Endothelial cell of umbilical vein (primary cell): Measurements from ENCODE around the gene ZNF816. TPM values are rescaled to one million over a fixed set of nuclear protein-coding genes. Genes with fewer than 3 reads are reported as not detected.

Source experiments
- BruUV-seq: library from RNA; stranded (reverse); fragments of 400-500 nt; replicated peaks from 2 replicates; lab custom pipeline; 2021; lab: Mats Ljungman, UMichigan
- CTCF ChIA-PET: fragments of 300-600, 350-600 bp; sonication (Branson Sonifier 250); formaldehyde crosslinking; loops from one replicate; lab custom pipeline; 2021; ENCODE audit warnings: antibody characterized with exemption, inconsistent platforms; lab: Charles Lee
- POLR2A ChIA-PET: fragments of 300-600, 350-600 bp; sonication (Branson Sonifier 250); formaldehyde crosslinking; loops from one replicate; lab custom pipeline; 2021; ENCODE audit warnings: antibody characterized with exemption, inconsistent platforms; lab: Charles Lee
- DNase-seq: peaks from one replicate; pipeline ENCODE4 v3.0.0-alpha.2; 2011; ENCODE audit warnings: low read depth, low spot score
- FAIRE-seq: peaks from 2 replicates; lab custom pipeline; 2011; peaks lifted over from hg19 to GRCh38; lab: Jason Lieb, UNC
- H2AFZ ChIP-seq: 2 replicates; pipeline ENCODE4 v1.6.0; 2012; ENCODE audit warnings: low read depth, low read length, control low read depth, inconsistent platforms
- H3K27ac ChIP-seq: 2 replicates; pipeline ENCODE4 v1.5.1; 2011; ENCODE audit warnings: low read depth, mild to moderate bottlenecking, control low read depth, low read length, moderate library complexity; ENCODE audit not compliant: insufficient read depth
- H3K27me3 ChIP-seq, 2 experiments: 2 replicates each; pipeline versions ENCODE4 v1.6.0 to v1.6.1; 2011; ENCODE audit warnings: low read length in 2 of 2, mixed read lengths in 1 of 2; ENCODE audit not compliant: control insufficient read depth in 2 of 2, insufficient read depth in 2 of 2
- H3K36me3 ChIP-seq, 2 experiments: 2 replicates in 1 of 2; 3 replicates in 1 of 2; pipeline ENCODE4 v1.5.1; 2011; ENCODE audit warnings: low read length in 2 of 2, mild to moderate bottlenecking in 1 of 2, moderate library complexity in 1 of 2; ENCODE audit not compliant: control insufficient read depth in 2 of 2, insufficient read depth in 2 of 2; ENCODE audit errors: extremely low read depth in 1 of 2
- H3K4me1 ChIP-seq: 3 replicates; pipeline ENCODE4 v1.5.1; 2011; ENCODE audit warnings: mild to moderate bottlenecking, low read length; ENCODE audit not compliant: control insufficient read depth, insufficient read depth; ENCODE audit errors: extremely low read depth
- H3K4me2 ChIP-seq: 2 replicates; pipeline ENCODE4 v1.6.1; 2011; ENCODE audit warnings: low read length, control low read depth, mixed read lengths; ENCODE audit not compliant: insufficient read depth
- H3K4me3 ChIP-seq, 3 experiments: fragments of 200-600 bp in 1 of 3; sonication (generic), shearing (Covaris generic) in 1 of 3; replicated peaks in 1 of 3; 2 replicates each; pipeline ENCODE4 v1.5.1; 2011 to 2016; ENCODE audit warnings: control low read depth in 3 of 3, low read length in 3 of 3, mild to moderate bottlenecking in 2 of 3, inconsistent platforms in 1 of 3, low read depth in 1 of 3, moderate library complexity in 1 of 3; ENCODE audit not compliant: insufficient read depth in 1 of 3
- H3K79me2 ChIP-seq: 2 replicates; pipeline ENCODE4 v1.6.0; 2012; ENCODE audit warnings: low read length, inconsistent platforms; ENCODE audit not compliant: control insufficient read depth, insufficient read depth
- H3K9ac ChIP-seq: replicated peaks from 2 replicates; pipeline ENCODE3; 2011; ENCODE audit warnings: low read length, control low read depth; ENCODE audit not compliant: insufficient read depth; ENCODE audit errors: extremely low read depth
- H3K9me1 ChIP-seq: replicated peaks from 3 replicates; pipeline ENCODE4 v1.6.0; 2011; ENCODE audit warnings: mild to moderate bottlenecking, low read length; ENCODE audit not compliant: control insufficient read depth, insufficient read depth; ENCODE audit errors: extremely low read depth
- H3K9me3 ChIP-seq: replicated peaks from 2 replicates; pipeline ENCODE4 v1.5.1; 2012; ENCODE audit warnings: low read length, inconsistent platforms; ENCODE audit not compliant: control insufficient read depth, insufficient read depth
- H4K20me1 ChIP-seq: replicated peaks from 2 replicates; pipeline ENCODE3; 2011; ENCODE audit warnings: mild to moderate bottlenecking, low read length; ENCODE audit not compliant: control insufficient read depth, insufficient read depth; ENCODE audit errors: extremely low read depth
- EZH2 ChIP-seq: IDR thresholded peaks from 2 replicates; pipeline ENCODE4 v1.6.1; 2012; ENCODE audit warnings: borderline replicate concordance, low read depth, mild to moderate bottlenecking, moderate library complexity, low read length, inconsistent platforms; ENCODE audit not compliant: severe bottlenecking
- FOS ChIP-seq: IDR thresholded peaks from 2 replicates; pipeline ENCODE4 v1.6.1; 2011; ENCODE audit warnings: mild to moderate bottlenecking, low read length, moderate library complexity, borderline replicate concordance; ENCODE audit not compliant: insufficient read depth
- GATA2 ChIP-seq: IDR thresholded peaks from 2 replicates; pipeline ENCODE4 v1.7.0; 2011; ENCODE audit warnings: low read depth, mild to moderate bottlenecking, moderate library complexity, mixed read lengths, low read length; ENCODE audit not compliant: insufficient read length, insufficient read depth
- JUN ChIP-seq: IDR thresholded peaks from 2 replicates; pipeline ENCODE4 v1.6.1; 2011; ENCODE audit warnings: borderline replicate concordance, low read depth; ENCODE audit not compliant: insufficient read length, insufficient read depth
- MAX ChIP-seq: IDR thresholded peaks from 2 replicates; pipeline ENCODE4 v1.6.1; 2011; ENCODE audit not compliant: insufficient read depth, insufficient read length
- MYC ChIP-seq: IDR thresholded peaks from one replicate; pipeline ENCODE4 v1.6.1; 2011; ENCODE audit warnings: mild to moderate bottlenecking, low read depth, low read length
- POLR2A ChIP-seq: IDR thresholded peaks from 2 replicates; pipeline ENCODE4 v1.6.1; 2012; ENCODE audit warnings: low read depth, mild to moderate bottlenecking, control low read depth, low read length
- POLR2AphosphoS5 ChIP-seq: IDR thresholded peaks from 2 replicates; pipeline ENCODE4 v1.6.1; 2012; ENCODE audit warnings: low read depth, mild to moderate bottlenecking, control low read depth, low read length, moderate library complexity; ENCODE audit not compliant: insufficient read depth
- dilution Hi-C: fragments of 300-500 bp; cut with MboI; formaldehyde crosslinking; loops from one replicate; pipeline ENCODE4 v1.15.0; 2019; ENCODE audit warnings: low sequenced_read_pairs; ENCODE audit not compliant: extremely low pct_ligation_motif_present
- intact Hi-C: fragments of 100-400 bp; cut with micrococcal nuclease; formaldehyde crosslinking; loops from one replicate; pipeline ENCODE4 v1.10.0; 2022
- polyA plus RNA-seq, 4 experiments: library from polyadenylated mRNA; depleted of rRNA in 3 of 4; stranded (reverse) in 3 of 4; unstranded in 1 of 4; fragments of >200 nt; gene quantifications; 2 replicates each; pipeline versions ENCODE4 v1.2.1 to v1.2.3, GENCODE V29; 2011 to 2012; ENCODE audit warnings: missing spikeins in 1 of 4
- total RNA-seq: library from RNA; stranded (reverse); gene quantifications from 2 replicates; pipeline ENCODE4 v1.2.3, GENCODE V29; 2021

ZNF816 gene
- total and polyA plus RNA-seq, 2 donors (not counting 3 experiments of a cell fraction or from before 2014, with no cell fraction given) = 1.8 to 4.9 TPM

GRCh38 chr19:53010494-53010893, 47.8 kb upstream of the ZNF816 start:
- Histone ChIP-seq H3K36me3 (no peaks in the 10 kb centered on the region), H3K9ac (no peak overlapping the region), H3K79me2 (no peaks in the 10 kb centered on the region), H4K20me1 (no peaks in the 10 kb centered on the region), H3K4me3 (no peak overlapping the region), H3K9me3 (no peaks in the 10 kb centered on the region), H3K27ac (no peak overlapping the region), H2AFZ (no peak overlapping the region), H3K4me1 (no peaks in the 10 kb centered on the region), H3K9me1 (no peaks in the 10 kb centered on the region), H3K4me2 (no peak overlapping the region), H3K27me3 (no peaks in the 10 kb centered on the region)
- DNase-seq (no peak), FAIRE-seq (no peak)
- TF ChIP-seq MYC (no peak), EZH2 (no peak), POLR2AphosphoS5 (no peak), JUN (no peak), POLR2A (no peak)
- intact Hi-C loops = no loop called here
- no TSS peak for BruUV-seq
- ChIA-PET CTCF (no interaction called here), POLR2A (no interaction called here)
- dilution Hi-C loops = no loop called here

- no TSS peak for BruUV-seq
- Histone ChIP-seq H3K9ac (no peak overlapping the region), H3K9me1 (no peaks in the 10 kb centered on the region), H2AFZ (no peak overlapping the region), H4K20me1 (no peaks in the 10 kb centered on the region), H3K27me3 (no peaks in the 10 kb centered on the region), H3K4me1 (no peaks in the 10 kb centered on the region), H3K4me2 (no peak overlapping the region), H3K9me3 (no peaks in the 10 kb centered on the region), H3K27ac (no peak overlapping the region), H3K36me3 (no peaks in the 10 kb centered on the region), H3K79me2 (no peaks in the 10 kb centered on the region), H3K4me3 (no peak overlapping the region)
- POLR2A ChIA-PET = no interaction called here
- CTCF ChIA-PET = no interaction called here
- dilution Hi-C loops = no loop called here
- FAIRE-seq (no peak), DNase-seq (no peak)
- intact Hi-C loops = no loop called here
- TF ChIP-seq FOS = no peak
- no peak for TF ChIP-seq POLR2A
- TF ChIP-seq GATA2 = no peak
- TF ChIP-seq JUN = no peak
- TF ChIP-seq POLR2AphosphoS5 = no peak
- TF ChIP-seq EZH2 = no peak
- TF ChIP-seq MAX = no peak
- TF ChIP-seq MYC = no peak
Measured at GRCh38 chr19:53008061-53008778, 45.5 kb upstream of the ZNF816 start.
